HepG2 (cell line): Measurements from ENCODE around the gene PLVAP. TPM values are rescaled to one million over a fixed set of nuclear protein-coding genes. Genes with fewer than 3 reads are reported as not detected.

ENCODE experiments used
- AGO1 ChIP-seq: fragments of 200-400 bp; formaldehyde crosslinking; IDR thresholded peaks from 2 replicates; pipeline ENCODE4 v1.6.1; 2017; ENCODE audit warnings: mild to moderate bottlenecking, low read depth, low read length, moderate library complexity; ENCODE audit not compliant: poor library complexity, severe bottlenecking
- ARID2 ChIP-seq: sonication (generic); formaldehyde crosslinking; IDR thresholded peaks from 2 replicates; pipeline ENCODE4 v1.8.1; 2022; ENCODE audit warnings: mild to moderate bottlenecking, missing genetic modification reagents, borderline replicate concordance
- CBX1 ChIP-seq: IDR thresholded peaks from one replicate; pipeline ENCODE4 v1.6.1; 2016; ENCODE audit warnings: antibody characterized with exemption, low read depth
- EHMT2 ChIP-seq: fragments of 200-600 bp; sonication (generic); IDR thresholded peaks from 2 replicates; pipeline ENCODE4 v1.7.0; 2017; ENCODE audit warnings: antibody characterized with exemption, low read depth, low read length, borderline replicate concordance
- ETV6 ChIP-seq: sonication (generic); formaldehyde crosslinking; conservative IDR thresholded peaks from 2 replicates; pipeline ENCODE4 v1.4.0; 2020; ENCODE audit warnings: missing genetic modification reagents
- GTF3A ChIP-seq: sonication (generic); formaldehyde crosslinking; conservative IDR thresholded peaks from 2 replicates; pipeline ENCODE4 v1.4.0; 2020; ENCODE audit warnings: mild to moderate bottlenecking, missing genetic modification reagents
- HDAC1 ChIP-seq: sonication (generic); formaldehyde crosslinking; IDR thresholded peaks from 2 replicates; pipeline ENCODE4 v1.5.1; 2020; ENCODE audit warnings: mild to moderate bottlenecking, missing genetic modification reagents
- HMG20B ChIP-seq: conservative IDR thresholded peaks from 2 replicates; pipeline ENCODE4 v1.6.1; 2016; ENCODE audit warnings: missing genetic modification reagents, missing compliant biosample characterization
- MTA1 ChIP-seq: sonication (generic); formaldehyde crosslinking; IDR thresholded peaks from 2 replicates; pipeline ENCODE4 v1.4.0; 2020; ENCODE audit warnings: missing genetic modification reagents, mild to moderate bottlenecking, borderline replicate concordance
- NCOA1 ChIP-seq: sonication (generic); formaldehyde crosslinking; IDR thresholded peaks from 2 replicates; pipeline ENCODE4 v1.9.0; 2021; ENCODE audit warnings: missing genetic modification reagents
- NFYC ChIP-seq: IDR thresholded peaks from 2 replicates; pipeline ENCODE4 v1.6.1; 2016; ENCODE audit warnings: missing genetic modification reagents, missing compliant biosample characterization
- PCBP1 ChIP-seq: fragments of 200-400 bp; formaldehyde crosslinking; IDR thresholded peaks from 2 replicates; pipeline ENCODE4 v1.6.1; 2017; ENCODE audit warnings: mild to moderate bottlenecking, low read depth, low read length, borderline replicate concordance
- PLRG1 ChIP-seq: fragments of 450-650 bp; conservative IDR thresholded peaks from 2 replicates; pipeline ENCODE4 v1.6.1; 2016
- RBFOX2 ChIP-seq: fragments of 200-400 bp; formaldehyde crosslinking; IDR thresholded peaks from 2 replicates; pipeline ENCODE4 v1.6.1; 2017; ENCODE audit warnings: low read depth, mild to moderate bottlenecking, low read length
- RCOR2 ChIP-seq: IDR thresholded peaks from 2 replicates; pipeline ENCODE4 v1.6.1; 2016; ENCODE audit warnings: missing biosample characterization, missing genetic modification reagents
- THAP9 ChIP-seq: sonication (generic); formaldehyde crosslinking; IDR thresholded peaks from 2 replicates; pipeline ENCODE4; 2020; ENCODE audit warnings: missing genetic modification reagents, mild to moderate bottlenecking, borderline replicate concordance
- TSC22D2 ChIP-seq: sonication (generic); formaldehyde crosslinking; IDR thresholded peaks from 2 replicates; pipeline ENCODE4 v1.5.1; 2020; ENCODE audit warnings: missing genetic modification reagents, mild to moderate bottlenecking, borderline replicate concordance
- YEATS2 ChIP-seq: sonication (generic); formaldehyde crosslinking; IDR thresholded peaks from 2 replicates; pipeline ENCODE4 v1.4.0; 2020; ENCODE audit warnings: missing genetic modification reagents, borderline replicate concordance
- ZNF160 ChIP-seq: sonication (generic); formaldehyde crosslinking; IDR thresholded peaks from 2 replicates; pipeline ENCODE4 v1.8.0; 2022; ENCODE audit warnings: mild to moderate bottlenecking, inconsistent platforms, missing genetic modification reagents
- ZNF513 ChIP-seq: sonication (generic); formaldehyde crosslinking; conservative IDR thresholded peaks from 2 replicates; pipeline ENCODE4 v1.5.0; 2020; ENCODE audit warnings: missing genetic modification reagents
- ZNF549 ChIP-seq: sonication (generic); formaldehyde crosslinking; IDR thresholded peaks from 2 replicates; pipeline ENCODE4 v1.5.0; 2020; ENCODE audit warnings: missing genetic modification reagents
- ZNF556 ChIP-seq: sonication (generic); formaldehyde crosslinking; IDR thresholded peaks from 2 replicates; pipeline ENCODE4 v1.4.0; 2020; ENCODE audit warnings: mild to moderate bottlenecking, missing genetic modification reagents, borderline replicate concordance
- ZNF775 ChIP-seq: sonication (generic); formaldehyde crosslinking; IDR thresholded peaks from 2 replicates; pipeline ENCODE4 v1.4.0; 2020; ENCODE audit warnings: missing genetic modification reagents, mild to moderate bottlenecking, moderate library complexity, borderline replicate concordance
- polyA plus RNA-seq, 8 experiments: library from polyadenylated mRNA; depleted of rRNA in 3 of 8; stranded (reverse) in 7 of 8; unstranded in 1 of 8; fragments of >200 nt; fragmentation: Illumina TruSeq in 4 of 8; extraction: Trizol in 4 of 8; gene quantifications; 2 replicates each; pipeline versions ENCODE4 v1.2.1 to v1.2.3, GENCODE V29; 2011 to 2016; ENCODE audit warnings: low read depth in 4 of 8, missing spikeins in 1 of 8, mixed read lengths in 1 of 8; ENCODE audit not compliant: insufficient read depth in 1 of 8
- total RNA-seq, 5 experiments: library from RNA; depleted of rRNA; stranded (reverse); fragments of >200 nt; fragmentation: Illumina TruSeq; extraction: Trizol; gene quantifications; 2 replicates each; pipeline ENCODE4 v1.2.3, GENCODE V29; 2016; ENCODE audit warnings: low read depth in 1 of 5

PLVAP gene
- total and polyA plus RNA-seq, 2 of the 13 experiments (the other 11 are each of a cell fraction or from before 2014, with no cell fraction given): 0.26 TPM; not detected in 1

GRCh38 chr19:17419621-17420474 is 42.7 kb upstream of the PLVAP start, which contains the start of gene MVB12A (continued):
- no peak for TF ChIP-seq MTA1 (CRISPR knock-in tag)
- 0 out of 2 replicates have a peak, but pooled peaks have one; percentile 14 for TF ChIP-seq HMG20B (CRISPR knock-in tag)
- 0 out of 2 replicates have a peak, but pooled peaks have one; percentile 63 for TF ChIP-seq TSC22D2 (CRISPR knock-in tag)
- no peak; the same call in 1 of the 2 replicates for TF ChIP-seq ETV6 (CRISPR knock-in tag)
- TF ChIP-seq YEATS2 (CRISPR knock-in tag): peak; percentile 86; the same call in 1 of the 2 replicates
- no peak for TF ChIP-seq PLRG1
- TF ChIP-seq CBX1: no peak
- TF ChIP-seq THAP9 (CRISPR knock-in tag): peak; percentile 86; the same call in 1 of the 2 replicates
- TF ChIP-seq ZNF775 (CRISPR knock-in tag): no peak
- TF ChIP-seq AGO1: peak; percentile 92
- TF ChIP-seq PCBP1: peak; percentile 65; the same call in 1 of the 2 replicates
- no peak; the same call in 1 of the 2 replicates for TF ChIP-seq GTF3A (CRISPR knock-in tag)
- peak; percentile 28; the same call in 1 of the 2 replicates for TF ChIP-seq RCOR2 (CRISPR knock-in tag)
- TF ChIP-seq ZNF549 (CRISPR knock-in tag): no peak
- no peak for TF ChIP-seq EHMT2
- no peak for TF ChIP-seq ZNF513 (CRISPR knock-in tag)
- TF ChIP-seq ARID2 (CRISPR knock-in tag): no peak
- TF ChIP-seq NCOA1 (CRISPR knock-in tag): 0 out of 2 replicates have a peak, but pooled peaks have one; percentile 68
- peak; percentile 82 for TF ChIP-seq NFYC (CRISPR knock-in tag)
- TF ChIP-seq HDAC1: peak; percentile 86
- peak; percentile 81 for TF ChIP-seq RBFOX2
- no peak for TF ChIP-seq ZNF160 (CRISPR knock-in tag)
- peak; percentile 75; the same call in 1 of the 2 replicates for TF ChIP-seq ZNF556 (CRISPR knock-in tag)
